NCI-H2081 (cell line): ENCODE results near the gene GFI1B.
"Not testable (repeated sequence)": the region's sequence is repeated elsewhere in the genome, so short reads cannot be mapped to it uniquely, and the experiment has no call there.

Source experiments
- DNase-seq, 2 experiments: peaks; one replicate each; lab custom pipeline; 2025; lab: John Stamatoyannopoulos, UW

GFI1B gene

GRCh38 chr9:132978451-132979131 lies at the start of gene GFI1B:
GFI1B (plus strand) TSS chr9:132978694; CDS start chr9:132986679, 7,985 bp downstream.
- no peak for DNase-seq

- DNase-seq = no peak
Observed at GRCh38 chr9:132931178-132931735, 47.2 kb upstream of the GFI1B start.

DNA sequence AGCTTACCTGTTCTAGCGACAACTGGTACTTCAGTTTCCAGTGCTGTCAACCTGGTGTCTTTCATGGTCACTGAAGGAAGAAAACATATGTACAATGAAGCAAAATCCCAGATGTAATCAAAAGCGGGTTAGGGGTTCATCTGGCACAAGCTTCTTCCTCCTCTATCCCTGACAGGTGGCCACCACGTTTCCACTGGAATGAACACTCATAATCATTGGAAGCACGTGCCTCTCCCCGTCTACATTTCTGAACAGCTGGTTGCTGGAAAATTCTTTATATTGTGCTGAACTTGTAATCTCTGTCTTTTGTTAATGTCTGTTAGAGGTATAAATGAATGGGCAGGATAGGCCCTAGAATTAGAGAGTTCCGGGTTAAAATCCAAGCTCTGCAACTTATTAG lies 43.5 kb upstream of the GFI1B start:
- no peak for DNase-seq

GRCh38 chr9:132937463-132937901 lies 41.0 kb upstream of the GFI1B start:
- no peak for DNase-seq

DNA sequence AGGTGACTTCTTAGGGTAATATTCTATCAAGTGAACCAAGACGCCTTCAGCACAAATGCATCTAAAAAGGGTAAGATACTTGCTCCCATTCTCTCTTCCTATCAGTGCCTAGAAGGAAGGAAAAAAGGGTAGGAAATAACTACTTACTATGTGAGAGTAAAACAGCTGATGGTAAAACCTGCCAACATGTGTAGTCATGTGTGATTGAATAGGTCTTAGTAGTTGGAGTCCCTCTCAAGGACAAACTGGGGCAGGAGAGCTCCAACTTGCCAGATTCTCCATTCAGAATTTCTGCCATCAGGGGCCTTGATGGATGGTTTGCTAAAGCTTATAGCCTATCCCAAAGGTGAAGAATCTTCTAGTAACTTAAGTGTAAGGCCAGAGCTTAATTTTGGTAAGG lies 39.3 kb upstream of the GFI1B start:
- DNase-seq = no peak

GRCh38 chr9:132942541-132943182 lies 35.8 kb upstream of the GFI1B start:
- DNase-seq = no peak

DNA sequence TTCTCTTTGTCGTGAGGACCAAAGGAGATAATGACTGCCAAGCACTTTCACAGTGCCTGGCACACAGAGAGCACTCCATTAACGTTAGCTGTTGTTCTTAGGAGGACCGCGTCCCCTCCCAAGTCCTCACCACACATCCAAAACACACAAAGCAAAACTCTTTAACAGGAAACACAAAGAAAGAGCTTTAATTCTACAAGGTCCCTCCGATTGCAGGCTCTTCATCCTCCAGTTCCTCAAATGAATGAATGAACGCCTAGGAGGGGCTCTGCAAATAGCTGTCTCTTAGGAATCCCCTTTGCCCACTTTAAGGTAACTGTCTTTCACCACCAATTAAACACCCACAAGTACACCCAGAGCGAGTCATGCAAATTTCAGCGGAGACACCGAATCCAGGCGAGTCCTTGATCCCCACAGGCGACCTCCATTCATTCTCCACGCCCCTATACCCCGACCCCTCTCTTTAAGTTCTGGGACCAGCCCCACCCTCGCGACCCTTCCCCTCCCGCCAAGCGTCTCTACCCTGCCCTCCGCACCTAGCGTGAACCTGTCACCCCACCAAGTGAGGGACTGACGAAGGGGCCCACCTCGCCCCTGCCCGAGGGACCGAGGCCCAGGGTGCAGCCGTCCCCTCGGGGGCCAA lies 34.7 kb upstream of the GFI1B start:
- DNase-seq = no peak

GRCh38 chr9:132944294-132945185 lies 34.0 kb upstream of the GFI1B start, which contains the start of gene TSC1:
TSC1 (minus strand) TSS chr9:132944616; CDS start chr9:132928872, 15,744 bp downstream.
- DNase-seq = peak; percentile 90 to 91

- no peak for DNase-seq
Observed at GRCh38 chr9:132945186-132946130, 33.0 kb upstream of the GFI1B start.

- no peak for DNase-seq
Observed at GRCh38 chr9:132946211-132946610, 32.3 kb upstream of the GFI1B start.

DNA sequence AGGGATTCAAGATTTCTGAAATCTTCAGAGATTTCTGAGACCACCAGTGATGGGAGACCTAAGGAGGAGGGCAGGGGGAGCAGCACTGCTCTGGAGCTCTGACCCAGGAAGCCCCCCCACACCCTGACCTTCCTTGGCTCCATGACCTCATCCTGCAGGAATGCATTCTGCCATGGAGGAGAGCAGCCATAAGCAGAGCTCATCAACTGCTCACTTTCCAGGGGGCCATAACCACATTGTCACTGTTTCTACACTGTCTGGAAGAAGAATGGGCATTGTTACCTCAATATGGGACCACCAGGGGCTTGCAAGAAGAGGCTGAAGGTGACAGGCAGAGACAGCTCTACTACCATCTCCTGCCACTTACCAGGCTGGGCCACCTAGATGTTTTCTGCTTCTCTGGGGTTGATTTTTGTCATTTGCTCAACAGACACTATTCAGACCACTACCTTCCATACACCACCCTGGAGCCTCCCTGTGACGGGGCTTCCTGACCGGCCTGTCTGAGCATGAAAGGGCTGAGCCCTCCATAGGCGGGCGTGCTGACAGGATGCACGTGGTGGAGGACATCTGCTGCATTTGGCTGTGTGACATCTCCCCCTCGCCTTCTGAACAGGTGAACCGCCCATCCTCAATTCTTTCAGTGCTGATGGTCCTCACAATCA lies 31.7 kb upstream of the GFI1B start:
- DNase-seq = no peak

DNA sequence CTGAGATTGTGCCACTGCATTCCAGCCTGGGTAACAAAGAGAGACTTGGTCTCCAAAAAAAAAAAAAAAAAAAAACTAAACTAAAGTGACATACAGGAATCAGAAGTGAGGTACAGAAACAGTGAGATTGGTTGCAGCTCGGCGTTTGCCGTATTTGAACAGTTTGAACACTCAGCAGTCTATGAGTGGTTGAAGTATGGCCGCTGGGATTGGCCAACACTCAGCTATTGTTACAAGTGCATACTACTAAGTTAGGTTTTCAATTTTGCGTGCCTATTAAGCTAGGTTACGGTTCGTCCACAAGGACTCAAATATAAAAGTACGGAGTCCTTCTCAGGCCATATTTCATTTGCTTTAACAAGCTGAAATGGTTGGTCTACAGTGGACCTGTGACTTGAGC lies 30.7 kb upstream of the GFI1B start:
- no peak for DNase-seq

GRCh38 chr9:132948482-132949050 lies 29.9 kb upstream of the GFI1B start:
- no peak for DNase-seq

DNA sequence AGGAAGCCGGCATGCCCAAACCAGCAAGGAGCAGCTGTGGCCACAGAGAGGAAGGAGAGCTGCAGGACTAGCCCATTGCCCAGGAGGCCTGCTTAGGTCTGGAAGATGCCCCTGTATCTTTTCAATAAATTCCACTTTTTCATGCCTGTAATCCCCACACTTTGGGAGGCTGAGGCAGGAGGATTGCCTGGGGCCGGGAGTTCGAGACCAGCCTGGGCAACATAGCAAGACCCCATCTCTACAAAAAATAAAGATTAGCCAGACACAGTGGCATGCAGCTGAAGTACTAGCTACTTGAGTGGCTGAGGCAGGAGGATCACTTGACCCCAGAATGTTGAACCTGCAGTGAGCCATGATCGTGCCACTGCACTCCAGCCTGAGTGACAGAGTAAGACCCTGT lies 28.8 kb upstream of the GFI1B start:
- DNase-seq = no peak

DNA sequence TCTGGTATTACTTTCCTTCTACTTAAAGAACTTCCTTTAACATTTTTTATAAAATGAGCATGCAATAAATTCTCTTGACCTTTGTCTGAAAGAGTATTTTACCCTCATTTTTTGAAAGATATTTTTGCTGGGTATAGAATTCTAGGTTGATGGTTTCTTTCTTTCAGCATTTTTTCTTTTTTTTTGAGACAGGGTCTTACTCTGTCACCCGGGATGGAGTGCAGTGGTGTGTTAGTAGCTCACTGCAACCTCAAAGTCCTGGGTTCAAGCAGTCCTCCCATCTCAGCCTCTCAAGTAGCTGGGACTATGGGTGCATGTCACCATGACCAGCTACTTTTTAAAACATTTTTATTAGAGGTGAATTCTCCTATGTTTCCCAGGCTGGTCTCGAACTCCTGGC lies 23.4 kb upstream of the GFI1B start:
- DNase-seq = no peak

DNA sequence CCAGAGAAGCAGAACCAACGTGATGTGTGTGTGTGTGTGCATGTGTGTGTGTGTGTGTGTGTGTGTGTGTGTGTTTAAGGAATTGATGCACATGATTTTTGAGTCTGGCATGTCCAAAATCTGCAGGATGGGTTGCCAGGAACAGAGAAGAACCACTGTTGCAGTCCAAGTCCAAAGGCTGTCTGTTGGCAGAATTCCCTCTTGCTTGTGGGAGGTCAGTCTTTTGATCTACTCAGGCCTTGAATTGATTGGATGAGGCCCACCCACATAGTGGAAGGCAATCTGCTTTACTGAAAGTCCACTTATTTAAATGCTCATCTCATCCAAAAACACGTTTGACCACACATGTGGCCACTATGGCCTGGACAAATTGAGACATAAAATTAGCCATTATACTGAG lies 22.7 kb upstream of the GFI1B start:
- DNase-seq = no peak

GRCh38 chr9:132957805-132958204 lies 20.7 kb upstream of the GFI1B start:
- no peak for DNase-seq

- DNase-seq = no peak
Observed at GRCh38 chr9:132961002-132961401, 17.5 kb upstream of the GFI1B start.

DNA sequence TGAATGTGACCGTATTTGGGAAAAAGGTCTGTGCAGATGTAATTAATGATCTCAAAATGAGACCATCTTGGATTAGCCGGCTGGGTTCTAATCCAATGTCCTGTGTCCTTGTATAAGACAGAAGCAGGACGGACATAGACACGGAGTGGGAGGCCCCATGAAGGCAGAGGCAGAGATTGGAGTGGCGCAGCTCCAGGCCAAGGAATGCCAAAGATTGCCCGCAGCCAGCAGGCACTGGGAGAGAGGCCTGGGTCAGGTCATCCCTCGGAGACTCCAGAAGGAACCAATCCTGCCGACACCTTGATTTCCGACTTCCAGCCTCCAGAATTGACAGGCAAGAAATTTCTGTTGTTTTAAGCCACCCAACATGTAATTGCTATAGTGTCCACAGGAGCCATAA lies 13.0 kb upstream of the GFI1B start:
- DNase-seq = no peak

DNA sequence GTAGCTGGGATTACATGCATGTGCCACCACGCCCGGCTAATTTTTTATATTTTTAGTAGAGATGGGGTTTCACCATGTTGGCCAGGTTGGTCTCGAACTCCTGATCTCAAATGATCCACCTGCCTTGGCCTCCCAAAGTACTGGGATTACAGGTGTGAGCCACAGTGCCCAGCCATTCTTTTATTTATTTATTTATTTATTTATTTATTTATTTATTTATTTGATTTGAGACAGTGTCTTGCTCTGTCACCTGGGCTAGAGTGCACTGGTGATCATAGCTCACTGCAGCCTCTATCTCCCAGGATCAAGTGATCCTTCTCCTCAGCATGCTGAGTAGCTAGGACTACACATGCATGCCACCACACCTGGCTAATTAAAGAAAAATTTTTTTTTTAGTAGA lies 10.6 kb upstream of the GFI1B start:
- not testable (repeated sequence) for DNase-seq
